GM19463 (cell line): ENCODE measurements around the gene SF3B4.
"Not testable (repeated sequence)": the region's sequence is repeated elsewhere in the genome, so short reads cannot be mapped to it uniquely, and the experiment has no call there.

Experiments used
- ATAC-seq: cut with Tn5 transposase; IDR thresholded peaks from one replicate; pipeline ENCODE4 v1.9.1; 2021; ENCODE audit warnings: mild to moderate bottlenecking, moderate library complexity; ENCODE audit not compliant: unreplicated experiment

Gene SF3B4, protein sequence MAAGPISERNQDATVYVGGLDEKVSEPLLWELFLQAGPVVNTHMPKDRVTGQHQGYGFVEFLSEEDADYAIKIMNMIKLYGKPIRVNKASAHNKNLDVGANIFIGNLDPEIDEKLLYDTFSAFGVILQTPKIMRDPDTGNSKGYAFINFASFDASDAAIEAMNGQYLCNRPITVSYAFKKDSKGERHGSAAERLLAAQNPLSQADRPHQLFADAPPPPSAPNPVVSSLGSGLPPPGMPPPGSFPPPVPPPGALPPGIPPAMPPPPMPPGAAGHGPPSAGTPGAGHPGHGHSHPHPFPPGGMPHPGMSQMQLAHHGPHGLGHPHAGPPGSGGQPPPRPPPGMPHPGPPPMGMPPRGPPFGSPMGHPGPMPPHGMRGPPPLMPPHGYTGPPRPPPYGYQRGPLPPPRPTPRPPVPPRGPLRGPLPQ

DNA sequence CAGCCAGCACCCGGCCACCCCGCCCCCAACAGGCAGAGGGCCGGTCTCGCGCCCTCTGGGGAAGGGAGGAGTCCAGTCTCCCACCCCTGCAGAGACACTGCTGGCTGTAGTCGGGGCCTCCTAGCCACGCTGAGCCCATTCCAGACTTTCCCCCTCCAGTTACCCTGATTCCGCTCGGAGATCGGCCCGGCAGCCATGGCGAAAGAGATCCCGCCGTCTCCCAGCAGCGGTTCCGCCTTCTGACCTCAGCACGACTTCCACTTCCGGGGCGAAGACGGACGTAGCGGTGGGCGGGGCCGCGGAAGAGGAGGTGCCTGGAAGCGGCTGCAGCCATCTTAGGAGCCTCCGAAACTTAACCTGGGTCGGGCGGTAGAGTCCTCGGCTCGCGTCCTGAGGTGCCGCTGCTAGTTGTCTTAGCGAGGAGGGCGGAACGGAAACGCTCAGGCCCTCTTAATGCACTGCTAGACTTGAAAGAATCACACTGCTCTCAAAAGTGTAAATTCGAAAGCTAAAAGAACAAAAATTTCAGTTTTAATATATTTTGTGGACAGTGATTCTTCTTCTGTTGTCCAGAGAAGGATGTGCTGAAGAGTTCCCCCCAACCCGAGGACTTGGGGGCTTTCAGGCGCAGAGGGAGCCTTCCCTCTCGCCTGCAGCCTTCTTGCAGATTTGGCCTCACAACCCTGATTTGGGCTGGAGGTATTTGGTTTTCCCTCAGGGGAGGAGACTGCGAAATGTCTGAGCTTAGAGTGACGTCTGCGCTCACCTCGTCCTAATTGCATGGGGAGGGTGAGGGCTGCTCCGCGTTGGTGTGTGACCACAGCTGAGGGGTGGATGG is at the start of gene SF3B4:
SF3B4 (minus strand) TSS at position 241 of the 838 bp plus-strand sequence; CDS start at position 197, 44 bp downstream.
- ATAC-seq, result peak; percentile 92

DNA sequence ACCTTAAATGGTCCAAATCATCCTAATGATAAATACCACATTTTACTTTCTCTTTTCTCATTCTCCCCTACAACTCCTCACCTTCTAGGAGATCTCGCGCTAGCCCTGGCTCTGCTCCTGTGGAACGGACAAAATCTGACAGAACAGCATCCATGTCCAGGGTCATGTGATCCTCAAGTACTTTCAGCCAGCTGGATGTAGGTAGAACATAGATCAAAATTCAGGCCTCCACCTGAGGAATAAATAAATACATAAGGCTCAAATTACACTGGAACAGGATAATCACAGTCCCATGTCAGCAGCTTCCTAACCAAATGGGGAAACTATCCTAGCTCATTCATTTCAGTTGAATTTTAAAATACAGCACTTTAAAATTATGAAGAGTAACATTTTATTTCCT is 49.7 kb upstream of the SF3B4 start:
- ATAC-seq, result no peak

DNA sequence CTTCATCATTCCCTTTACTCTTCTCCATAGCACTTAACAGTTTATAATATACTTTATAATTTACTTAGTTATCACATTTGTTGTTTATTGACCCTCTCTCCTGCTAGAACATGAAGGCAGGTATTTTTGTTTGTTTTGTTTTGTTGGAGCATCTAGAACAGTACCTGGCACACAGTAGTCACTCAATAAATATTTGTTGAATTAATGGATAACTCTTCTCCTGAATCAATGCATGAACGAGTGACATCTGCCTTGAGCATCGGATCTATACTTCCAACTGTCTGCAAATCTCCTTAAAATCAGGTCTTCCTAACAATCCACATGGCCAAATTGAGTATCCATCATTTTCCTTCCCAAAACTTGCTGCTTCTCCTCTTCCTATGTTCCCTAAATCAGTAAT is 44.9 kb upstream of the SF3B4 start:
- ATAC-seq, result no peak

DNA sequence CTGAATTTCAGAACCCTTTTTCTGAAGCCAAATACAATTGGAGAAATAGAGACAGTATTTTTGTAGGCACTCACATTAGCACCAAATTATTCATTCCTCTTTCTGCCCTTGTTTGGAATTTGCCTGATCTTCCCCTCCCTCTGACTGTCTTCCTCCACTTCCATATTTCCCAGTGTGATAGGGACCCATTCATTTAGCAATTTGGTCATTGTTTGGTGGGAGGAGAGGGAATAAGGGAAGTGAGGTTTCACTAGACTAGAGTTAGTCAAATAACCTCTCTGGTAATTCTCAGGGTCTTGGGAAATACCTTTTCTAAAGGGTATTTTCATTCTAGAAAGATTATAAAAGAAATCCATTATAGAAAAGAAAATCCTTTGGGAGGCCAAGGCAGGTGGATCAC is 40.0 kb upstream of the SF3B4 start:
- no peak for ATAC-seq

DNA sequence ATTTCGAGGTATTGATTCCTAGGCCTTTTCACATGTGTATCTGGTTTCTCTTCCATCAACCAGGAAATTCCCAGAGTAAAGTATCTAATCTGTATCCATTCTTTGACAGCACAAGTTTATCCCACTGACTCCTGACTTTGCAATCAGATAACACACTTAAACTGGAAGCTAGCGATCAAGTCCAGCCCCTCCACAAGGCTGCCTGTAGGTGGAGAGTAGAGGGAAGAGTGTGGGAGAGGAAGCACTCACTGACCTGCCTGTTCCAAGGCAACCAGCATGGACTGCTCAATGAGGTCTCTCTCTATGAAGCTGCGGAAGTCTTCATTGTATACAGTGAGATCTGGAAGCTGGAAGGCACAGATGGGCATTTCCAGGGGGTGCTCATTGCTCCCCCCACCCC is 39.4 kb upstream of the SF3B4 start:
- ATAC-seq, result no peak

DNA sequence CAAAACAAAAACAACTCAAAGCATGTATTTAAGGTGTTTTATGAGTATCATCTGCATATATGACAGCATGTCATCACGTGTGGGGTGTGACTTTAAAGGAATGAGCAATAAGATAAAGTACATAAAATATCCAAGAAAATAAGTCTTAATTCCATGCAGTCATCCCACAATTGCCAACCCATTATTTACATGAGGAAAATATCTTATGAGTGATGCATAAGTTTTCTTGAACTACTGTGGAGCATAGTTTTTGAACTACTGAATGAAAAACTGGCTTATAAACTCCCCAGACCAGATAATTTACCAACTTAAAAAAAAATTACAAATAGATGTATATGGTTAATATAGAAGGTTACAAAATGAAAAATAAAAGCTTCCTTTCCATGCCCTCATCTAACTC is 38.8 kb upstream of the SF3B4 start:
- no peak for ATAC-seq

DNA sequence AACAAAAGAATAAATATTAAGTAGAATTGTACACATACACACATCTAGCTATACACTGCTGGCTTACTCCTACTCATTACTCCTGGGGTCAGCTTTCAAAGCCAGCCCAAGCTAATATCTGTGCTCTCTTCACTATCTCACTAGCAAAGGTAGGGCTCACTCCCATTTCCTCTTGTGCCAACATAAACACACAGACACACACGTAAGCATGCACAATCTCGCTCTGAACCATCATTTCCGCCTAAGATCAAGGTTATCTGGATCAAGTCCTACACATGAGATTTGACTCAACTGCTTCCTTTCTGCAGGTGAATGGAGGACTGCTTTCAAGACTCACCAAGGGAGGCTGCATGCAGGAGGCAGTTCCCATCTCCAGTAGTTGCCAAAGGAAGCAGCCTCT is 37.8 kb upstream of the SF3B4 start:
- ATAC-seq, result no peak

DNA sequence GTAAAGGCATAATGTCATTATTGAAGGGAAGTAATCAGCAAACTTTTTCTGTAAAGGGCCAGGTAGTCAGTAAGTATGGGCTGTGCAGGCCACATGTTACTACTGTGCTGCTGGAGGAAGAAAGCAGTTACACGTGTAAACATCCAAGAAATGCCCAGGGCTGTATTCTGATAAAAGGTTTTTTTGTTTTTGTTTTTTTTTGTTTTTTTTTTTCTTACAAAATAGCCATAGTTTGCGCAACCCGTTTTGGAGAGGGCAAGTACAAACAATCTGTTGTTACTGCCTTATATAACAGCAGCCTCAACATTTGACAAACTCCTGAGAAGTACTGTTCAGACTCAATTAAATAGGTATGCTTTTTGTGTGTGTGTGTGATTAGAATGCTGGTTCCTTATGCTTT is 35.8 kb upstream of the SF3B4 start:
- ATAC-seq, result no peak

DNA sequence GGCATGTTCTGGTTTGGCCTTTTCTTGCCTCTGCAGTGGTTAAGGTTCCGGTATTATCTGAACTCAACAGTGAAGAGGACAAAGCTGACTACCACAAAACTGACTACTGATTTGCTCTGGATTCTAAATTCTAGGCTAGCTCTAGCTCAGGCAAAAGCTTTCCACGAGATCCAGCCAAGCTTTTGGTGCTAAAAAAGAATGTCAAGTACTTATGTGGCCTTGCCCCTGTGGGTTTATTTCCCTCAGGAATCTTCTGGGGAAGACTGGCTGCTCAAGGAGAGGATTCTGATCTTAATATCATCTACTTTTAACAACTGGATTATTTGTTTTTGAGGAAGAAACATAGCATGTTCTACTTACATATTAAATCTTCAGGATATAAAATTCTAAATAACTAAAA is 35.1 kb upstream of the SF3B4 start:
- no peak for ATAC-seq

DNA sequence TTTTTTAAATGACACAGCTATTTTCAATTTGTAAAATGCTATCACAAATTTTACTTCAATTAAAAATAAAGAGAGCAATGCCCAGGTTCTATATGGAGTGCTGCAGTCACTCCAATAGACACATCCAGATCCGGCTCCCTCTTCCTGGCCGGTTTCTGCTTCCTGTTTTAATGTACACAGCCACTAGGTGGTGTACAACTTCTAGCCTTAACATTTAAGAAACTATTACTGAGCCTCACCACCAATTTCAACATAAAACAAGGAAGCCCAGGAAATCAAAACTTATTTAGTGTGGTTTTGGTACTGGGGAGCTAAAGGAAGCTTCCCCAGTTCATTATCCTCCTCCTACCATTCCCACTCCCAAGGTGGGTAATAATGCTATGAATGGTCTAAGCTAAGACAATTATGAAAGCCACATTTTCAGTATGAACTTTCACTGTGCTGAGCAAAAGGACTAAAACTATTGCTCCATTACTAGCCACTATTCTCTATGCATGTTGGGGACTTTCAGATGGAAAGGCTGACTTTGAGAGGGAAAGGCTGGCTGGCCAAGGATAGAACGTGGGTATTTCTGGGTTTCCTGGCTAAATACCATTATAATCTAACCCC is 34.5 kb upstream of the SF3B4 start:
- no peak for ATAC-seq

DNA sequence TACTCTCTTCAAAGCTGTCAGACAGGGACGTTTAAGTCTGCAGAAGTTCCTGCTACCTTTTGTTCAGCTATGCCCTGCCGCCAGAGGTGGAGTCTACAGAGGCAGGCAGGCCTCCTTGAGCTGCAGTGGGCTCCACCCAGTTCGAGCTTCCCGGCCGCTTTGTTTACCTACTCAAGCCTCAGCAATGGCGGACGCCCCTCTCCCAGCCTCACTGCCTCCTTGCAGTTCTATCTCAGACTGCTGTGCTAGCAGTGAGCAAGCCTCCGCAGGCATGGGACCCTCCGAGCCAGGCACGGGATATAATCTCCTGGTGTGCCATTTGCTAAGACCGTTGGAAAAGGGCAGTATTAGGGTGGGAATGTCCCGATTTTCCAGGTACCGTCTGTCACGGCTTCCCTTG is 29.9 kb upstream of the SF3B4 start:
- not testable (repeated sequence) for ATAC-seq

DNA sequence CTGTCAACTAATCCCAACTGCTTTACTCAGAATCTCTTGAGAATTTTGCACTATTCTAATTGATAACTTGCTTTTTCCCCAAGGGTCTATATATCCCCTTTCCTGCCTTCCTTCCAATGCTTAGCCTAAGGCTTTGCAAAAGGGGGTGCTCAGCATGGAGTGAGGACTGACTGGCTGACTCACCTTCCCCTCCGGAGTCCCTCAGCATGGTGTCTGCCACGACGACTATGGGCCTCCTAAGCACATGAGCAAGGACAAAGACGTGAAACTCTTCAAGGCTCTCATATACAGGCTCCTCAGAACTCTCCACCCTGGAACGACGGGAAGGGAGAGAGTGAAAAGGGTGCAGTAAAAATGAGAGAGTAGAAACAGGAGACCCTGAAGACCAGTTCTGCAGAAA is 22.3 kb upstream of the SF3B4 start:
- no peak for ATAC-seq

DNA sequence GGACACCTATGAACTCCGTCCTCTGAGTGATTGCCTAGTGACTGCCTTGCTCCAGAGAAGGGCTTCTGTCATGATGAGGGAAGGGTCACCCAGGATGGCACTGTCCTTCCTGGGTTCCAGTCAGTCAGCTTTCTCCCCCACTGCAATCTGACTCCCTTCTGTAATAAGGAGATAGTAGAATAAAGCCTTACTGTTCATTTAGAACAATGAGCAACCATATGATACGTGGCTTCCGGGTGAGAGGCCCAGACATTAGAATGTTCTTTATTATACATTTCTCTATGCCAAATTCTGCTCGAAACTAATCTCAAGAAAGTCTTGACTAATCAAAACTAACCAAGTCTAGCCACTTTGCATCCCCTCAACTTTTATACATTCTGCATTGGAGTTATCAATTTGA is 17.6 kb upstream of the SF3B4 start:
- no peak for ATAC-seq

DNA sequence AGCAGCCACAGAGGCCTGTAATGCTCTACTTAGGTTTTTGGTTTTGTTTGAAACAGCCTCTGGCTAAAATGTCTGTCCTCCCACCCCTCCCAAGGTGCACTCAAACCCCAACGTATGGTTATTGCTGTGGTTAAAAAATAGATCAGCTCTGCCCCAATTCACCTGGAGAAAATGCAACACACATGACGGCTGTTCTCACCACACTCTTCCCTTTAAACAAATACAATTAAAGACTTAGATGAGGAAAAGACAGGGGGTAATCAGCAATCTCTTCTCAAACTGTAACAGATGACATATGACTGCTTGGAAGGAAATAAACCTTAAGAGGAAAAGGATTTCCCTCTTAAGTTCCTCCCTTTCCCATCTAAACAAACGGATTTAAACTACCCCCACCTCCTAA is 15.3 kb upstream of the SF3B4 start:
- ATAC-seq, result no peak

DNA sequence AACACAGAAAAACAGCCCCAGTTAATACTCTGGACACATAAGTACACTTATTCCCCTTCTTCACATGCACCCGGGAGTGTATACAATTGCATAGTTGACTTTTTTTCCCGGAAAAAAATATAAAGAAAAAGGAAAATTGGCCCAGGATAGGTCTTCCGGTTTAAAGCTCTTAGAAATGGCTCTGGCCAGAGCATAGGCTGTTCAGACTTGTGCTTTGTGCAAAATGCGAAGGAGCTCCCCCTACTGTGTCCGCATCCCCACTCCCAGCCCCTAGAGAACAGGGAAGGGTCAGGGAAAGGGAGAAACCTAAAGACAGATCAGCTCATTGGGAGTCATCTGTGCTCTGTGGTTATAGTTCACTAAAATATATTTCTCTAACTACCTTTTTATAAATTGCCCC is 14.6 kb upstream of the SF3B4 start:
- ATAC-seq, result no peak

DNA sequence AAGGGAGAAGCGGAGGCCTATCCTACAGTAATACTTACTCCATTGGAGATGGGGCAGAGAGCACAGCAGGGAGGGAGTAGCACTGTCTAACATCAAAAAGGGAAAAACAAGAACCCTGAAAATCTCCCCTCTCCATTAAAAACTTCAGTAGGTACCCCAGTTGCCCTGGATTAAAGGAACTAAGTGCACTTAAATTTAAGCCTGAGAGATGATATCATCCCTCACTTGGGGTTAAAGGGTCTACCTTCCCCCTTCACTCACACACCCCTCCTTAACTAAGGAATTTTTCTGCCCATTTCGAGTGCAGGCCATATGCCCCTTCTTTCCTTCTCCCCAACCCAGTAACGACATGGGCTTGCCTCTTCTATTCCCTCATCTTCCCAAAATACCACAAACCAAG is 12.8 kb upstream of the SF3B4 start:
- no peak for ATAC-seq

DNA sequence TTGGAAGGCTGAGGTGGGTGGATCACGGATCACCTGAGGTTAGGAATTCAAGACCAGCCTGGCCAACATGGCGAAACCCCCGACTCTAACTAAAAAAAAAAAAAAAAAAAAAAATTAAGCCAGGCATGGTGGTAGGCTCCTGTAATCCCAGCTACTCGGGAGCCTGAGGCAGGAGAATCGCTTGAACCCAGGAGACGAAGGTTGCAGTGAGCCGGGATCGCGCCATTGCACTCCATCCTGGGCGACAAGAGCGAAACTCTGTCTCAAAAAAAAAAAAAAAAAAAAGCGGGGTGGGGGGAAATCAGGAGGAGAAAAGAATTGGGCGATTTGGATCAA is 11.0 kb upstream of the SF3B4 start:
- not testable (repeated sequence) for ATAC-seq

DNA sequence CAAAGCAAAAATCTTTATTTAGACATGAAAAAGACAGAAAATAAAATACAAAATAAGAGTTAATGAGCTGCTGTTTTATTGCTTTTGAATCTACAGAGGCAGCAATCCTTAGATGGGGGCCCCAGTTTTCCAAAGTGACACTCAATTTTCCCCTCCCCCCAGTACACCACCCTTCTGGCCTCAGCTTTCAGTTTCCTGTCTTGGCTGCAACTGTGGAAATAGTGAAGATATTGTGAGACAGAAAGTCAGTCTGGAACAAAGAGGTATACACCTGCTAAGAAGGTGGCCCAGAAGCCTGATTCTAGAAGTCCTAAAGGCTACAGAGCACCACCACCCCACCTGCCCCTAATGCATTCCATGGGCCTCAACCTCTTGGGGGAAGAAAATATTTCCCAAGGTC is 10.2 kb upstream of the SF3B4 start:
- ATAC-seq, result no peak

DNA sequence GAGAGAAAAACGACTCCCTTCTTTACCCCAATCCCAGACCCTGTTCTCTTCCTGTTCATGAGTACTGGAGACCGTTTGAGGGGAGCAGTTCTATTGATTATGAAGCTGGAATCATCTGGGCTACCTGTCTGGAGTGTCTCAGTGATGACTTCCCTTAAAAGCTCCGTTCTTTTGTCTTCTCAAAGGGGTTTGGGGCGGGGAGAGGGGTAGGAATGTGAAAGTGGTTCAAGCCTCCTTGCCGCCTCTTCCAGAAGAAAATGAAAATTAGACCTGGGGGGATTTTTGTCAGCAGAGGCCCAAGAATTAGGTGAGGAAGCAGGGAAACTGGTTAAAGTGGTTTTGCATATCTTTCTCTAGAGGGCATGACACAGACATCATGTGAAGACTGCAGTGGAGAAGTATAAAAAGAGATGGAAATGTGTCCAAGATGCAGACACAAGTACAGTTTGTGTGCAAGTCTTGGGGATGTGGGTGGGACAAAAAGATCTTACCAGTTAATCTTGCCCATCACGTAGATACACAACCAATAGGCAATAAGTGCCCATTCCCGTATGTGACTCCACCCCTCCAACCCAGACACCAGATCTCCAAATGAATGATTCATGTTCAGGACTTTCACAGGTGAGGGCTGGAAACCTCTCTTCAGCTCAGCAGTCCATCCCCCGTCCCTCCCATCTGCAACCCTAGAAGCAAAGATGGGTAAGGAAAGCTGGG is 9.5 kb upstream of the SF3B4 start:
- ATAC-seq, result no peak

DNA sequence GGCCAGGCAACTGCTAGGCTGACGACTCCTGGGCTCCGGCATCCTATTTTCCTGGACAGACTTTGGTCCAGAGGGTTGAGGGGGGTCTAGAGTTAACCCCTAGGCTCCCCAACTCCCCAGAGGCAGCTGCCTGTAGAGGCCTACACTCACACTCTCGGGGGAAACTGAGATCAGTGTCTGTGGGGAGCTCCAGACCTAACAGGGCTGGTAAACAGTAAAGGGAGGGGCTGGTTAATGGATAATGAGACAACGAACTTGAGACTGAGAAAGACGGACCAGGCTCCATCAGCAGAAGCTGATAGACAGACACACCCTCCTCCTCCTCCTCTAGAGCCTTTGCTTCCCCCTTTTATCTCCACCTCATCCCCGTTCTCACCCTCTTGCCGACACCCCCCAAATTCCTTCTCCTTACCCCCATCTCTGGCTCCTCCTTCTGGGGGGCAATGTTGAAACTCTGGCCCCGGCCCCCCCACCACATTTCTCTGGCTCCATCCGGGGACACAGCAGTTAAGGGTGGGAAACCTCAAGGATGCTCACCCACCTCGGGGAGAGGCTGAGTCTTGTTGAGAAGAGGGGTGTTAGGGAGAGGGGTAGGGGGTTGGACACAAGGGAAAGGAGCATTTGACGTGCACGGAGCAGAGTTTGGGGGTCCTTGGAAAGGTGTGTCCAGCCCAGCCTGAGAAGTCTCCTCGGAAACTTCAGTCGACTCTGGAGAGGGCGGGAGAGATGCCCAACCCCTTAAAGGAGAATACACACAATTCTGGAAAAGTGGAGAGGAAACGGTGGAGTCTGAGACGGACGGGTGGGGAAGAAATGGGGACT is 8.8 kb upstream of the SF3B4 start, which contains the start of gene MTMR11:
MTMR11 (minus strand) TSS at position 710 of the 822 bp plus-strand sequence; CDS start at position 478, 232 bp downstream.
- ATAC-seq, result no peak
